GM12892 (cell line): ENCODE measurements around the gene CGREF1.

Source experiments
- POLR2A ChIP-seq: IDR thresholded peaks from 2 replicates; pipeline ENCODE4 v1.6.1; 2011; ENCODE audit warnings: low read depth, low read length, control low read depth
- POLR2AphosphoS5 ChIP-seq: IDR thresholded peaks from 2 replicates; pipeline ENCODE4 v1.6.1; 2011; ENCODE audit warnings: low read depth, low read length, control low read depth
- TAF1 ChIP-seq: IDR thresholded peaks from 2 replicates; pipeline ENCODE4 v1.6.1; 2011; ENCODE audit warnings: low read depth, mild to moderate bottlenecking, control low read depth, low read length, borderline replicate concordance

- TF ChIP-seq POLR2A (no peak), POLR2AphosphoS5 (no peak), TAF1 (no peak)
Measured at GRCh38 chr2:27164960-27165763, 46.2 kb upstream of the CGREF1 start.
